Bronchial epithelial cell (primary cell): ENCODE results near the gene RAB41. TPM values are rescaled to one million over a fixed set of nuclear protein-coding genes. Genes with fewer than 3 reads are reported as not detected.
A peak's percentile ranks its signal among the peaks of the same experiment; 100 is the strongest.

Source experiments
- DNase-seq: peaks from one replicate; pipeline ENCODE4 v3.0.0-alpha.2; 2010; ENCODE audit warnings: low read depth
- FAIRE-seq: peaks from 2 replicates; lab custom pipeline; 2011; peaks lifted over from hg19 to GRCh38; lab: Jason Lieb, UNC
- H3K27me3 ChIP-seq: 2 replicates; pipeline ENCODE4 v1.5.1; 2011; ENCODE audit warnings: low read length; ENCODE audit not compliant: control insufficient read depth, insufficient read depth
- H3K36me3 ChIP-seq: 2 replicates; pipeline ENCODE4 v1.5.1; 2011; ENCODE audit warnings: low read length; ENCODE audit not compliant: control insufficient read depth, insufficient read depth
- H3K4me3 ChIP-seq: 2 replicates; pipeline ENCODE4 v1.5.1; 2011; ENCODE audit warnings: mild to moderate bottlenecking, low read depth, low read length, control low read depth
- CTCF ChIP-seq: IDR thresholded peaks from 2 replicates; pipeline ENCODE4 v1.5.1; 2011; ENCODE audit warnings: mild to moderate bottlenecking, moderate library complexity, low read length, control low read depth, inconsistent platforms; ENCODE audit not compliant: insufficient read depth, severe bottlenecking
- total RNA-seq: library from RNA; depleted of rRNA; stranded (reverse); fragments of >200 nt; gene quantifications from 2 replicates; pipeline ENCODE4 v1.2.1, GENCODE V29; 2014

RAB41 gene
- total RNA-seq, 1 donor from 2014 or later, result not detected

- no peak for TF ChIP-seq CTCF
- FAIRE-seq (no peak), DNase-seq (no peak)
- Histone ChIP-seq H3K27me3 (no peaks in the 10 kb centered on the region), H3K36me3 (no peaks in the 10 kb centered on the region), H3K4me3 (no peak overlapping the region)
These were observed 2.9 kb upstream of the RAB41 start for GRCh38 chrX:70279081-70279480.

DNA sequence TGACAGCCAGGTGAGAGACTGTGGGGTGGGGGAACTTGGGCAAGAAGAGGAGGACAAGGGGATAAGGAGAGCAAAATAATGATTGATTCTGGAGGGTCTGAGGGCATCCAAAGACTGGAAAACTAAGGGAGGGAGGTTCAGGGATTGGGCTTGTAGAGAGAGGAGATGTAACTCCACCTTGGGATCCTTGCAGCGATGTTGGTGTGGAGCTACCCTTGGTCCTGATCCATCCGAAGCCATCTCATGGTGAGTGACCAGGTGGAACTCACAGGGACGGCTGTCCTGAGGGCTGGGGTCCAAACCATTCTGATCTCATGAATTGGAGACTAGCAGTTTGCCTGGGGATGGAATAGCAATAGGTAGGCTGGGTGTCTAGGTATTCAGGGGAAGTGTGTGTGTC is 1.4 kb upstream of the RAB41 start:
- no peak for TF ChIP-seq CTCF
- Histone ChIP-seq H3K36me3 (no peaks in the 10 kb centered on the region), H3K27me3 (no peaks in the 10 kb centered on the region), H3K4me3 (no peak overlapping the region)
- FAIRE-seq (no peak), DNase-seq (no peak)

DNA sequence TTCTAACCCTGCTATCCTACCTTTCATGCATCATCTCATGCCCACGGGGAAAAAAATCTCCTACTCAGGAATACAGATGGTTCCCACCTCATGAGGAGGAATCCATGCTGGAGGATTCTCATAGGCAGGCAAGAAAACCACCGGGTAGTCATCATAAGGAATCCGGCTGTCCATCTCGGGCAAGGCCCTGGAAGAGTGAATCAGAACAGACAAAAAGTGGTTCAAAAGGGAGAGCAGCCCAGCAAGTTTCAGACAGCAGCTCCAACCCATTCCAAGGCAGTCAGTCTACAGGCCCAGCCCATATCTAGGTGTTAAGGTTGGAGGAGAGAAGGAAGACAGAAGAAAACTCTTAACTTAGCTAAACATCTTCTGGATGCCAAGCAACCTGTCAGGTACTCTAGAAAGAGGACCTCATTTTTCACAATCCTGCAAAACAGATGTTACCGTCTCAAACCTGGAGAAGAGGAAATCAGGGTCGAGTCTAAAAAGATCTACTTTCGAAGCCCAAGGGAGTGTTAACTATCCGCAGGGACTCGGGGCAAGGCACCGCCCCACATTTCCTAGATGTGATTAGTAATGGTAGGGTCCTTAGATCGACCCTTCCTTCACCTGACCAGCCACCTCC is 7.3 kb downstream of the RAB41 start:
- no peak for TF ChIP-seq CTCF
- Histone ChIP-seq H3K36me3 (peaks cover 2% of the 10 kb centered on the region), H3K27me3 (no peaks in the 10 kb centered on the region), H3K4me3 (peak overlapping the region; percentile 74)
- DNase-seq (peak; percentile 3), FAIRE-seq (no peak)

GRCh38 chrX:70289793-70290770 is 8.1 kb downstream of the RAB41 start, which contains the start of the genes KIF4A and PDZD11:
Gene KIF4A, plus strand, starts transcription at chrX:70290104. Its CDS starts 355 bp downstream, at chrX:70290459.
Gene PDZD11, minus strand, starts transcription at chrX:70289927. Its CDS starts 586 bp downstream, at chrX:70289341.
- FAIRE-seq (no peak), DNase-seq (peak; percentile 72)
- TF ChIP-seq CTCF, result no peak
- Histone ChIP-seq H3K27me3 (no peaks in the 10 kb centered on the region), H3K4me3 (peak within 1 kb of the TSS; percentile 74), H3K36me3 (peaks cover 2% of the 10 kb centered on the region)

GRCh38 chrX:70292788-70293187 is 10.8 kb downstream of the RAB41 start:
- FAIRE-seq, result no peak
- no peaks in the 10 kb centered on the region for H3K36me3 ChIP-seq
- no peaks in the 10 kb centered on the region for H3K27me3 ChIP-seq
- TF ChIP-seq CTCF, result no peak
- no peak for DNase-seq
- H3K4me3 ChIP-seq, result no peak overlapping the region
